Stimulated activated naive CD8-positive, alpha-beta T cell treated with anti-CD3 and anti-CD28 coated beads, Interleukin-15, Interleukin-2, amounts not matched to agents 100 ng/mL and 50 ng/mL, for 24 hours (primary cell): ENCODE data around the gene ADGRL4.
"Not testable (repeated sequence)": the region's sequence is repeated elsewhere in the genome, so short reads cannot be mapped to it uniquely, and the experiment has no call there.

Source experiments
- H3K27ac Mint-ChIP-seq: one replicate; pipeline ENCODE4 v1.8.0; 2021; ENCODE audit warnings: mild to moderate bottlenecking, mixed read lengths
- H3K27me3 Mint-ChIP-seq: one replicate; pipeline ENCODE4 v1.8.0; 2021; ENCODE audit warnings: mixed read lengths
- H3K36me3 Mint-ChIP-seq: one replicate; pipeline ENCODE4 v1.8.0; 2021; ENCODE audit warnings: low read depth, mixed read lengths
- H3K4me1 Mint-ChIP-seq: one replicate; pipeline ENCODE4 v1.8.0; 2021; ENCODE audit warnings: low read depth, mixed read lengths
- H3K4me3 Mint-ChIP-seq: one replicate; pipeline ENCODE4 v1.8.0; 2021; ENCODE audit warnings: mild to moderate bottlenecking, mixed read lengths
- H3K9me3 Mint-ChIP-seq: one replicate; pipeline ENCODE4 v1.8.0; 2021; ENCODE audit warnings: mixed read lengths

Gene ADGRL4

DNA sequence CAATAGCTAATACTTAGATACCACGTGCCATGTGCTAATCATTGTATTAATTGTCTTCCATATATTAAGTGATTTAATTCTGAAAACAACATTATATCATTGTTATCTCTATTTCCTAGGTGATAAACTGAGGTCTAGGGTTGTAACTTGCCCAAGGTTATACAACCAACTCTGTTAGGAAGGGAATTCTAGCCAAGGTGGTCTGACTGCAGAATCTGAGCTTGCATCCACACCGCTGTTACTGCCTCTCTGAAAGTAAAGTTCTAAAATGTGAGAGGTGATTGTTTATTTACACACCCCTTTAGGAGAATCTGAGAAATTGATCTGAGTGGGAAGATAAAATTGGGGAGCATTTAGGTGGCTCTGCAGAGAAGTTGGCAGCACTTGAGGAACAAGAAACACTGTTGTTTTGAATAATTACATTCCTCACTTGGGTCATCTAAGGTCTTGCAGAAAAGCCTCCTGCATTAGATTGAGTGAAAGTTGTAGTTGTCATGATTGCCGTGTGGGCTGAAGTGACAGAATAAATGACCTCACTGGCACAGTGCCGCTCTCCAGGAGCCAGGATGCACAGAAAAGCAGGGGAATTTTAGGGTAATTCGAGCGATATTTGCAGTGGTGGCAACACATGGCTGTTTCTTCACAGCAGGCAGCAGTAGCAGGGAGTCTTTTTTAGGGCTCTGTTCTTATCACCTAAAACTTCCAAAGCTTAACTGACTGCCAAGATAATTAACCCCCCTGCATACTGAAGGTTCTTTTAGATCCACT is 121.7 kb downstream of the ADGRL4 start:
- Mint-ChIP-seq H3K27ac (no peak overlapping the region), H3K27me3 (no peaks in the 10 kb centered on the region), H3K4me1 (no peaks in the 10 kb centered on the region), H3K9me3 (no peaks in the 10 kb centered on the region), H3K4me3 (no peak overlapping the region), H3K36me3 (no peaks in the 10 kb centered on the region)

DNA sequence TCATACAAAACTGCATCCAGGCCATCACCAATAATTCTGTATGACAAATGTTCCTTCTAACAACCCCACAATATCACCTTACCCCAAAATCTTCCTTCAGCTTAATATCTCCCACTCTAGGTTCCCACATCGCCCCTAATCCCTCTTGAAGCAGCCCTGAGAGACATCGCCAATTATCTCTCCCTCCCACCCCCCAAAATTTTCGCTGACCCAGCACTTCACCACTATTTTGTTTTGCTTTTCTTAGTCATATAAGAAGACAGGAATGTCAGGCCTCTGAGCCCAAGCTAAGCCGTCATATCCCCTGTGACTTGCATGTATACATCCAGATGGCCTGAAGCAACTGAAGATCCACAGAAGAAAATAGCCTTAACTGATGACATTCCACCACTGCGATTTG is 126.3 kb downstream of the ADGRL4 start:
- no peaks in the 10 kb centered on the region for H3K9me3 Mint-ChIP-seq
- no peak overlapping the region for H3K27ac Mint-ChIP-seq
- H3K36me3 Mint-ChIP-seq, result no peaks in the 10 kb centered on the region
- no peaks in the 10 kb centered on the region for H3K4me1 Mint-ChIP-seq
- no peak overlapping the region for H3K4me3 Mint-ChIP-seq
- H3K27me3 Mint-ChIP-seq, result no peaks in the 10 kb centered on the region

DNA sequence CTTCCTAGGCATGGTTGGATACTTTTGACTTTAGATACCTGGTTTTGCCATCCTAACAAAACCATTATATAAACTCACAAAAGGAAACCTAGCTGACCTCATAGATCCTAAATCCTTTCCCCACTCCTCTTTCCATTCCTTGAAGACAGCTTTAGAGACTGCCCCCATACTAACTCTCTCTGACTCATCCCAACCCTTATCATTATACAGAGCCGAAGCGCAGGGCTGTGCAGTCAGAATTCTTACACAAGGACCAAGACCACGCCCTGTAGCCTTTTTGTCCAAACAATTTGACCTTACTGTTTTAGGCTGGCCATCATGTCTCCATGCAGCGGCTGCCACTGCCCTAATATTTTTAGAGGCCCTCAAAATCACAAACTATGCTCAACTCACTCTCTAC is 130.5 kb downstream of the ADGRL4 start:
- not testable (repeated sequence) for H3K27ac Mint-ChIP-seq

DNA sequence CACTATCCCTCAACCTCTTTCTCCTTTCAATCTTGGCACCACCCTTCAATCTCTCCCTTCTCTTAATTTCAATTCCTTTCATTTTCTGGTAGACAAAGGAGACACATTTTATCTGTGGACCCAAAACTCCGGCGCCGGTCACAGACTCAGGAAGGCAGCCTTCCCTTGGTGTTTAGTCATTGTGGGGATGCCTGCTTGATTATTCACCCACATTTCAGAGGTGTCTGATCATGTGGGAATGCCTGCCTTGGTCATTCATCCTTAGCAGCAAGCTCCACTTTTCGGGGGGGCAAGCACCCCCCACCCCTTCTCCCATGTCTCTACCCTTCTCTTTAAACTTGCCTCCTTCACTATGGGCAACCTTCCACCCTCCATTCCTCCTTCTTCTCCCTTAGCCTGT is 133.7 kb downstream of the ADGRL4 start:
- not testable (repeated sequence) for H3K4me3 Mint-ChIP-seq, H3K4me1 Mint-ChIP-seq, H3K9me3 Mint-ChIP-seq, H3K27ac Mint-ChIP-seq, H3K36me3 Mint-ChIP-seq, H3K27me3 Mint-ChIP-seq

More for the DNA sequence above, 130.5 kb downstream of the ADGRL4 start:
- not testable (repeated sequence) for H3K36me3 Mint-ChIP-seq, H3K4me1 Mint-ChIP-seq, H3K9me3 Mint-ChIP-seq, H3K27me3 Mint-ChIP-seq, H3K4me3 Mint-ChIP-seq

DNA sequence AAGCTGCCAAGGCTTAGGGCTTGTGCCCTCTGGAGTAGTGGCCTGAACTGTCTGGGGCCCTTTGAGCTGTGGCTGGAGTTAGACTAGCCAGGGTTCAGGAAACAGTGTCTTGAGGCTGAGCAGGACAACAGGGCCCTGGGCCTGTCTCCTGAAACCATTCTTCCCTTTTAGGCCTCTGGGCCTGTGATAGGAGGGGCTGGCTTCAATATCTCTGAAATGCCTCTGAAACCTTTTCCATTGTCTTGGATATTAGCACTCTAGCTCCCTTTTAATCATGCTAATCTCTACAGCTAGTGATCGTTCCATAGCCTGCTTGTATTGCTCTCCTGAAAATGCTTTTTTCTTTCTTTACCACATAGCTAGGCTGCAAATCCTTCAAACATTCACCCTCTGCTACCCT is 135.3 kb downstream of the ADGRL4 start:
- Mint-ChIP-seq H3K36me3 (no peaks in the 10 kb centered on the region), H3K27ac (no peak overlapping the region), H3K9me3 (no peaks in the 10 kb centered on the region), H3K27me3 (no peaks in the 10 kb centered on the region), H3K4me3 (no peak overlapping the region), H3K4me1 (no peaks in the 10 kb centered on the region)

DNA sequence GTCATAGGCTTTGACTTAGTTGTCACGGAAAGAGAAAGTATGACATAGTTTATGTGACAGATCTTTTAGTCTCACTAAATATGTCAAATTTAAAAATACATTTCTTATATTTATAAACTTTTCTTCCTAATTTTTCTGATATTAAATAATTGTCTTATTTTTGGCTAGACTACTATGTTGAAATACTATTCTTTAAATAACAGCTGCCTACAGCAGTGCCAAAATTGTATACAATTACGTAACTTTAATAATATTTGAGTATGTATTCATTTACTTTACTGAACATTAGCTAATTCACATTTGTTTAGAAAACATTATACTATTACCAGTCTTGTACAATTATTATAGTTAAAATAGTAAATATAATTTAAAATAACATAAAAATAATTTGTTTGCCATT is 137.4 kb downstream of the ADGRL4 start:
- Mint-ChIP-seq H3K27me3 (no peaks in the 10 kb centered on the region), H3K36me3 (no peaks in the 10 kb centered on the region), H3K4me3 (no peak overlapping the region), H3K9me3 (no peaks in the 10 kb centered on the region), H3K27ac (no peak overlapping the region), H3K4me1 (no peaks in the 10 kb centered on the region)

DNA sequence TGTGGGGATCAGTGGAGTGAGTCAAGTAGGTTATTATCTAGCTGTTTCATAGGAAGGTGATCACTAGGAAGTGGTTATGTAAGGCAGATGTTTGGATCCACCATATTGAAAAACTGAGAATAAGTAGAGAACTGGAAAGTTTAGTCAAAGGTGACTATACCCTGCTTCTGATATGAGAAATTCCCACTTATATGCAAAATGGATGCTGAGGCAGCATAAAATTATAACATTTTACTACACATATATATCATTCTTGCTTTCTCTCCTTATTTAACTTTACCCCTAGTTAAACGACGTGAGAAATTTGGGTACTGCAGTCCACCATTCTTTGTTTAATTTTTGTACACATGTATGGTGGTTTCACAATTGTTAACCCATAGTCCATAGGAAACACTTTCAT is 142.4 kb downstream of the ADGRL4 start:
- no peaks in the 10 kb centered on the region for H3K9me3 Mint-ChIP-seq
- no peak overlapping the region for H3K27ac Mint-ChIP-seq
- no peaks in the 10 kb centered on the region for H3K27me3 Mint-ChIP-seq
- H3K4me1 Mint-ChIP-seq, result no peaks in the 10 kb centered on the region
- H3K36me3 Mint-ChIP-seq, result no peaks in the 10 kb centered on the region
- H3K4me3 Mint-ChIP-seq, result no peak overlapping the region

DNA sequence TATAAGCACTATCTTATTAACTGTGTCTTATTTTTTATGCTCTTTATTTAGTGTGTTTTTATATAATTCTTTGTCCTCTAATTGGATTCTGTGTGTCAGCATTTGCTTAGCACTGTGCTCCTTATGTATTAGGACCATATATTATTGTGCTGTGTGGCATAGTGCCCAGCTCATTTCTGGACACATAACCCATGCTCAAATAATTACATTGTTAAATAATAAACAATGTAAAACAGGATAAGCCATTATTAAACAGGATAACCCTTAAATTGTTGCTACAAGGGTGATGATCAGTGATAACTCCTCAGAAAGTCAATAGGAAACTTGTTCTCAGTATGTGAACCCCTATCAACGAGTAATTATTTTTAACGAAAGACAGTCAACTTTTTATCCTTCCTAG is 150.4 kb downstream of the ADGRL4 start:
- Mint-ChIP-seq H3K9me3 (peaks cover 5% of the 10 kb centered on the region), H3K36me3 (no peaks in the 10 kb centered on the region), H3K4me3 (no peak overlapping the region), H3K27ac (no peak overlapping the region), H3K4me1 (no peaks in the 10 kb centered on the region), H3K27me3 (peaks cover 4% of the 10 kb centered on the region)

DNA sequence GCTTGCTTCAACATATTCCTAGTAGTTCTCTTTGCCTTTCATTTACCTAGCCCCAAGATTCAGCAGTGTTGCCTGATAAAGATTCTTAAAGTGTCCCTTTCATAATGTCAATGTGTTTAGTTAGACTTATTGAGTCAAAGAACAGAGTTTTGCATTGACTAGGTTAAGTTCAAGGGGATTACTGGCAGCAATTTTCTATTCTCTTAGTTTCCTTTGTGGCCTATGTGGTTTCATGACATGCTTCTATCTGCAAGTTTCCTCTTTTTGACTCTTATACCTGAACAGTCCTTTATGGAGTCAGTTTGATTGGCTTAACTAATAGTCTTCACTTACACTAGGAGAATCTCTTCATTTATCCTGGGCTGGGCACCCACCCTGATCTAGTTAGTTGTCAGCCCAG is 151.3 kb downstream of the ADGRL4 start:
- Mint-ChIP-seq H3K27ac (no peak overlapping the region), H3K4me1 (no peaks in the 10 kb centered on the region), H3K9me3 (peaks cover 5% of the 10 kb centered on the region), H3K4me3 (no peak overlapping the region), H3K36me3 (no peaks in the 10 kb centered on the region), H3K27me3 (peaks cover 4% of the 10 kb centered on the region)

DNA sequence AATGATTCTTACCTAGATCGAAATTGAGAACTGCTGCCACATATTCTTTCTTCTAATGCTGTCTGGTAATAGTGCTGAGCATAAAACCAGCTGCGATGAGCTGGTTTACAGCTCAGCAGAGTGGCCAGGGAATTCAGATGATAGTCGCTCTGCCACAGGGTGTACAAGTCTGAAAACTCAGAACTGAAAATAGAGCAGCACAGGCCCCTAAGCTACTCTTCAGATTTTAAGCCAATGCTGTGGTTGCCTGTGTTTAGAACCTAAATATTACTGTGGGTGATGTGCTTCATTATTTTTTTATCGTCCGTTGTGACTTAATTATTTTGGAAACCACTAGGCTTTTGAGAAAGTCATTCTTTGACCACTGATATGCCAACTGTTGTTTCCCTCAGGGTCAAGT is 152.0 kb downstream of the ADGRL4 start:
- H3K27me3 Mint-ChIP-seq, result peaks cover 4% of the 10 kb centered on the region
- no peaks in the 10 kb centered on the region for H3K36me3 Mint-ChIP-seq

DNA sequence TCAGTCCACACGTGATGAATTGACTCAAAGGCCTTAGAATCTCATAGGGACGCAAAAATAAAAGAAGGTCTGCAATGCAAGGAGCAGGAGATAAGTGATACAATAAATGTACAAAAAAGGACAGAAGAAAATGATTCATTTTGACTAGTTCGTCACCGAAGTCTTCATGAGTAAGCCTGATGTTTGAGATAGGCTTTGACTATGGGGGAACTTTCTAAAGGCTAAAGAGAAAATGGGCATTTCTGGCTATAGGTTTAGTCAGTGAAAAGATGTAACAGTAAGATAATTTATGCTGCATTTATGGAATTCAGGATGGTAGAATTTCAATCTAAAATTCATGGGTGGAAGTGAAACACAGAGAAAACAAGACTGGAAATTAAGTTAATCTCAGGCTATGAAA is 163.0 kb downstream of the ADGRL4 start:
- no peaks in the 10 kb centered on the region for H3K4me1 Mint-ChIP-seq
- H3K27ac Mint-ChIP-seq, result no peak overlapping the region
- no peaks in the 10 kb centered on the region for H3K27me3 Mint-ChIP-seq

More for the DNA sequence above, 152.0 kb downstream of the ADGRL4 start:
- Mint-ChIP-seq H3K27ac (no peak overlapping the region), H3K4me1 (no peaks in the 10 kb centered on the region), H3K4me3 (no peak overlapping the region), H3K9me3 (peaks cover 5% of the 10 kb centered on the region)

DNA sequence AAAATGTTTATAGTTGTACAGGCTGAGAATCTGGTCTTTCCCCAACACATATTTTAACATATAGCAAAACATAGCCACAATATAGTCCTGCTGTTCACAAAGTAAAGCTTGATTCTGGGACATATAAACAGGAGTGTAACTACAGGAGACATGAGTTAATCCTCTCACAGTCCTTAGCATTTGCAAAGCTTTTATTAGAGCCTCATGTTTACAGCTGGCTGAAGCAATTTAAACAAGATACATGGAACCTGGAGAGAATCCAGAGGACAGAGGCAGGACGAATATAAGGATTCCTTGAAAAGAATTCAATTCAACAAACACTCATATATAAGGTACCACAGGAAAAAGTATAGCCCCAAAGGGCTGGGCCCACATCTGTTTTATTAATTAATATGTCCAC is 163.4 kb downstream of the ADGRL4 start:
- H3K27ac Mint-ChIP-seq, result no peak overlapping the region
- no peaks in the 10 kb centered on the region for H3K4me1 Mint-ChIP-seq
- H3K9me3 Mint-ChIP-seq, result no peaks in the 10 kb centered on the region
- H3K36me3 Mint-ChIP-seq, result no peaks in the 10 kb centered on the region
- H3K27me3 Mint-ChIP-seq, result no peaks in the 10 kb centered on the region
- H3K4me3 Mint-ChIP-seq, result no peak overlapping the region

More for the DNA sequence above, 163.0 kb downstream of the ADGRL4 start:
- Mint-ChIP-seq H3K36me3 (no peaks in the 10 kb centered on the region), H3K9me3 (no peaks in the 10 kb centered on the region), H3K4me3 (no peak overlapping the region)

DNA sequence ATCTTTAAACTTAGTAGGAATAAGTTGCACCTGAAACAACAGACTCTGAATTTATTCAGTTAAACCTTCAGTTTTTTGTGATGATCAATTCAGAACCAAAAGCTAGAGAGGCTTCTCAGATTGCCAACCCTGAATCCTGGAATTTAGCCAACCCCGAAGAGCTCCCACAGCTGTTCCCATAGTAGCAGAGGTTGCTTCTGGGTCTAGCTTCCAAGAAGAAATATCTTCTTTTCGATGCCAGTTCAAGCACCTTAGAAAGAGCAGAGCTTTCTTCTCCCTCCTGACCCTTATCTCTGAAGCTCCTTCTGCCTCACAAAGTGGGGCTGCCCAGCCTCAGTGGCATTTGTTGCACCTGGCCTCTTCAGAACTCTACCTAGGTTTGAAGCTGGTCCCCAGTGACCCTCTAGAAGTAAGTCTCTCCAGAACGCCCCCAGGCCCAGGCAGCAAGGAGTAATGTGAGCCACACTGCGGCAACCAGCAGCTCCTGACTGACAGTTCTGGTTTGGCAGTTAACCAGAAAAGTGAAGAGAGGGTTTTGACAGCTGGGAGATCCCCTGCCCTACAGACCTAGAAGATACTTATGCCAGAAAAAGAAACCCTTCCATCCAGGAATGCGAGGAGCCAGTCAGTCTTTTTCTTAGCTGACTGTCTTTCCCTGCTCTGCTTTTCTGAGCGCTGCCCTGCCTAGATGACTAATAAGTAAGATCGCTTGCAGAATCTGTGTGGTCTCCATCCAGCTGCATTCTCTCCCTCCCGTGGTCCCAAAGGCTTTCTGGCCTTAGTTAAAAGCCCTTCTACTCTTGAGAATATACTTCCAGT is 165.9 kb downstream of the ADGRL4 start:
- Mint-ChIP-seq H3K4me1 (peaks cover 8% of the 10 kb centered on the region), H3K27me3 (no peaks in the 10 kb centered on the region), H3K27ac (no peak overlapping the region), H3K4me3 (no peak overlapping the region), H3K9me3 (no peaks in the 10 kb centered on the region), H3K36me3 (no peaks in the 10 kb centered on the region)
